Loucy (cell line): ENCODE data around the gene CYP24A1.

ENCODE experiments used
- EZH2phosphoT487 ChIP-seq: fragments of 200-600 bp; IDR thresholded peaks from 2 replicates; pipeline ENCODE4 v1.6.1; 2018; ENCODE audit warnings: antibody characterized with exemption, mild to moderate bottlenecking, moderate library complexity, borderline replicate concordance
- TF ChIP-seq, protein P1 (sequence below): fragments of 200-600 bp; sonication (generic); conservative IDR thresholded peaks from 2 replicates; pipeline ENCODE4 v1.5.1; 2014; ENCODE audit warnings: mild to moderate bottlenecking, antibody characterized with exemption, low read length

- TF ChIP-seq, protein P1, sequence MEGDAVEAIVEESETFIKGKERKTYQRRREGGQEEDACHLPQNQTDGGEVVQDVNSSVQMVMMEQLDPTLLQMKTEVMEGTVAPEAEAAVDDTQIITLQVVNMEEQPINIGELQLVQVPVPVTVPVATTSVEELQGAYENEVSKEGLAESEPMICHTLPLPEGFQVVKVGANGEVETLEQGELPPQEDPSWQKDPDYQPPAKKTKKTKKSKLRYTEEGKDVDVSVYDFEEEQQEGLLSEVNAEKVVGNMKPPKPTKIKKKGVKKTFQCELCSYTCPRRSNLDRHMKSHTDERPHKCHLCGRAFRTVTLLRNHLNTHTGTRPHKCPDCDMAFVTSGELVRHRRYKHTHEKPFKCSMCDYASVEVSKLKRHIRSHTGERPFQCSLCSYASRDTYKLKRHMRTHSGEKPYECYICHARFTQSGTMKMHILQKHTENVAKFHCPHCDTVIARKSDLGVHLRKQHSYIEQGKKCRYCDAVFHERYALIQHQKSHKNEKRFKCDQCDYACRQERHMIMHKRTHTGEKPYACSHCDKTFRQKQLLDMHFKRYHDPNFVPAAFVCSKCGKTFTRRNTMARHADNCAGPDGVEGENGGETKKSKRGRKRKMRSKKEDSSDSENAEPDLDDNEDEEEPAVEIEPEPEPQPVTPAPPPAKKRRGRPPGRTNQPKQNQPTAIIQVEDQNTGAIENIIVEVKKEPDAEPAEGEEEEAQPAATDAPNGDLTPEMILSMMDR: no peak
- TF ChIP-seq EZH2phosphoT487: no peak
Observed at GRCh38 chr20:54153847-54154246, 19.9 kb downstream of the CYP24A1 start.
